H7 (cell line): ENCODE data around the gene PLEKHG4B. TPM values are rescaled to one million over a fixed set of nuclear protein-coding genes. Genes with fewer than 3 reads are reported as not detected.

Source experiments
- DNase-seq: peaks from one replicate; pipeline ENCODE4 v3.0.0; 2012
- H3K27me3 ChIP-seq: 2 replicates; pipeline ENCODE4 v1.6.0; 2011; ENCODE audit warnings: mild to moderate bottlenecking, low read length; ENCODE audit not compliant: control insufficient read depth, insufficient read depth
- H3K36me3 ChIP-seq: replicated peaks from 2 replicates; pipeline ENCODE4 v1.5.1; 2011; ENCODE audit warnings: low read length; ENCODE audit not compliant: control insufficient read depth, insufficient read depth
- H3K4me3 ChIP-seq: 2 replicates; pipeline ENCODE4 v1.5.1; 2011; ENCODE audit warnings: low read depth, mild to moderate bottlenecking, control low read depth, low read length, moderate library complexity; ENCODE audit not compliant: insufficient read depth
- total RNA-seq: library from RNA; depleted of rRNA; stranded (reverse); fragments of >200 nt; shearing (Covaris generic); gene quantifications from 2 replicates; pipeline ENCODE4 v1.2.3, GENCODE V29; 2014

Gene PLEKHG4B
- total RNA-seq, 1 experiment from 2014 or later, result 34.1 TPM

DNA sequence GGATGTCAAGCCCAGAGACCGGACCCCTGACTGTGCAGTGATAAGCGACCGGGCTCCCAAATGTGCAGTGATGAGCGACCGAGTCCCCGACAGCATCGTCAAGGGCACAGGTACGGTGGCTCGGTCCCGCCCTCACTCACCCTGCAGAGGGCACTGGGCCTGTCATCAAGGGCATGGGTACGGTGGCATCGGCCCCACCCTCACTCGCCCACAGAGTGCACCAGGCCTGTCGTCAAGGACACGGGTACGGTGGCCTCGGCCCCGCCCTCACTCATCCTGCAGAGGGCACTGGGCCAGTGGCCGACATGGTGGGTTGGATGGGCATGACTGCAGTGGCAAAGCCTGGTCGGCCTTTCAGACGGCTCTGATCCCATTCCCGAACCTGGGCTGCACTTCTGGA lies 89.6 kb downstream of the PLEKHG4B start:
- Histone ChIP-seq H3K27me3 (no peaks in the 10 kb centered on the region), H3K36me3 (peaks cover 6% of the 10 kb centered on the region), H3K4me3 (no peak overlapping the region)
- no peak for DNase-seq

DNA sequence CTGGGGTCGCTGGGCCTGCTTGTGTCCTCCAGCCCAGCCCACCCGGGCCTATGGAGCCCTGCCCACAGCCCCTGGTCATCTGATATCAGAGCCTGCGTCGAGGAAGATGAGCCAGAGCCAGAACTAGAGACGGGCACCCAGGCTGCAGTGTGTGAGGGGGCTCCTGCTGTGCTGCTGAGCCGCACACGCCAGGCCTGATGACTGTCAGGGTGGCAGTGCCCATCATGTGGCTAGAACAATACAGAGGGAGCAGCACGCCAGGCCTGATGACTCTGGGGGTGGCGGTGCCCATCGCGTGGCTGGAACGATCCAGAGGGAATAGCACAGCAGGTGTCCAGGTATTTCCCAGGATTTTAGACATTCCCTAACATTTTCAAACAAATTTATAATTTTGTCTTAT lies 90.2 kb downstream of the PLEKHG4B start:
- no peak for DNase-seq
- Histone ChIP-seq H3K27me3 (no peaks in the 10 kb centered on the region), H3K36me3 (peaks cover 6% of the 10 kb centered on the region), H3K4me3 (no peak overlapping the region)

DNA sequence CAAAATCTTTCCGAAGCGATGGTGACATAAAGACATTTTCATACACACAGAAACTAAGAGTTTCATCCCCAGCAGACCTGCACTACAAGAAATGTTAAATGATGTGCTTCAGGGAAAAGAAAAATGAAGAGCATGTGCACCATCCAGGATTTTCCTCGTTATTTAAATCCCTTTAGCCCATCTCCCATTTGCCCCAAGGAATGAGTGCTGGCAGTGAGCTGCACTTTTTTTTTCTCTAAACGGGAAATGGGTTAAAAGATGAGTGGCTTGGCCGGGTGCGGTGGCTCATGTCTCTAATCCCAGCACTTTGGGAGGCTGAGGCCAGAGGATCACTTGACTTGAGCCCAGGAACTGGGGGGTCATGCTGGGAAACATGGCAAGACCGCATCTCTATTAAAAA lies 92.5 kb downstream of the PLEKHG4B start:
- peaks cover 6% of the 10 kb centered on the region for H3K36me3 ChIP-seq
- H3K27me3 ChIP-seq, result no peaks in the 10 kb centered on the region
- no peak overlapping the region for H3K4me3 ChIP-seq
- no peak for DNase-seq

DNA sequence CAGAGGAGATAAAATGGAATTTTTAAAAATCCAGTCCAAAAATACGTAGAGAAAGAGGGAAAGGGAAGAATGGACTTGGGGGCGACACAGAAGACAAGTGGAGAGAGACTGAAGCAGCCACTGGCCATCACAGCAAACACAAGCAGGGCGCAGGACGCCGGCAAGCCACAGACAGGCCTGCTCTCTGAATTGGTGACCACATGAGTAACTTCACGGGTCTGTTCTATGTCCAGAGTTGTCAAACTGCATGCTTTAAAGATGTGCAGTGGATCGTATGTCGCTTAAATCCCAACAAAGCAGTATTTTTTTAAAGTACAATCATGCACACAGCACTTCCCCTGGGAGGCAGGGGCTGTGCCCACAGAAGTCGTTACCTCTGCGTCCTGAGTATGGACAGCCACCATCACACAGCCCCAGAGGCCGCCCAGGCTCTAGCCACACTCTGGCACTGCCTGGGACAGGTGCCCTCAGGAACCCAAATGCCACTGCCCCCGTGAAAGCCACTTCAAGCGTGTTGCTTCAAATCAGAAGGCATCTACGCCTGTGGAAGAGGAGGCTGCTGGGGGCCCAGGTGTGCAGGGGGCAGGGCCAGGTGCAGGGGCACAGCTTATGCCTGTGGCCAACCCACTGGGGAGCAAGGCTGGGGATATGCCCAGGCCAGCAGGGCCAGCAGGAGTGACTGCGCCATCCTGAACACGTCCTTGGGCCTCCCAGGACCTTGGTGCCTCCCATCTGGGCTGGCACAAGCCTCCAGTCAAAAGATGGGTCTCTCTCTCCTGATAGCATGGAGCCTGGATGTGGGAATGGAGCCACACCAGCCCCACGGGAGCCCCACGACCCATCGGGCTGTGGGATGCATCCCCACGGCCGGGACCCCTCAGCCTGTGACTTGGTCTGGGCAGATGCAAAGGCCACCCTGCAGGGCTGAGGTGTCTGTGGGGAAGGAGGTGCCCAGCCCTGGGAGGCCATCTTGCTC lies 93.4 kb downstream of the PLEKHG4B start:
- Histone ChIP-seq H3K4me3 (no peak overlapping the region), H3K36me3 (peaks cover 6% of the 10 kb centered on the region), H3K27me3 (no peaks in the 10 kb centered on the region)
- no peak for DNase-seq

DNA sequence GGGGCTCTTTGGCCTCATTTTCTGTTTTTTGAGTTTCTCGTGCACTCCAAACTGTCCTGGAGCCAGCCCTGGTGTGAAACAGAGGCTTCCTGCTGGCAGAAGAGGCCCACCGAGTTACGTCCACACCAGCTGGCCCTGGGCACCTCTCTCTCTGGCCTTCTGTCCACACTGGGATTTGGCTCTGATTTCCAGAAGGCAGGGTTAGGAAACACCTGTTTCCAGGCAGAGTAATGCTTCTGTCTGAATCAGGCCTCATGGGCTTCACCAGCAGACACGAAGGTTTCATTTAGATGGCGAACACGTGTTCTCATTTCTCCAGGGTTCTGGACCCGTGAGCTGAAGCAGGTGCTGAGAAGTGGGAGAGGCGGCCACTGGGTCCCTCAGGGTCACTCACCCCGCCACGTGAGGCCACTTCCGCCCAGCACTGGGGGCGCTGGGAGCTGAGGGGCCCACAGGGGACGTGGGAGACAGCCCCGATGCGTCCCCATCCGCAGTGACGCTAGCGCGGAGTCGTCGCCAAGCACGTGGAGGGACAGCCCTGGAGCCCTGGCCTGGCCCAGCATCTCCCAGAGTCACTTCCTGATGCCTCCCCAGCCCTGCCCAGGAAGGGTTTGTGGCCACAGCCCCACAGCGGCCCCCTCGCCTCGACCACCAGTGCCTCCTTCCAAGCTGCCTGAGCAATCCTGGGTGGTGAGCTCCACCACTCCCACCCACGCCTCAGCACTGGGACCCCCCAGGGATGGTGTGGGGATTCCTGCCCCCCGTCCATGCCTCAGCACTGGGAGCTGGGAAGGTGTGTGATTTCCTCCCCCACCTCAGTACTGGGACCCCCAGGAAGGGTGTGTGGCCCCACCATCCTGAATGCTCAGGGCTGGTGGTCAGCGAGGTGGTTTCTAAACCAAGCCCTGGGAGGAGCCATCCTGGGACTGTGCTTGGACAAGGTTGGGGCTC lies 94.4 kb downstream of the PLEKHG4B start:
- DNase-seq, result no peak
- Histone ChIP-seq H3K27me3 (no peaks in the 10 kb centered on the region), H3K4me3 (no peak overlapping the region), H3K36me3 (peaks cover 4% of the 10 kb centered on the region)

DNA sequence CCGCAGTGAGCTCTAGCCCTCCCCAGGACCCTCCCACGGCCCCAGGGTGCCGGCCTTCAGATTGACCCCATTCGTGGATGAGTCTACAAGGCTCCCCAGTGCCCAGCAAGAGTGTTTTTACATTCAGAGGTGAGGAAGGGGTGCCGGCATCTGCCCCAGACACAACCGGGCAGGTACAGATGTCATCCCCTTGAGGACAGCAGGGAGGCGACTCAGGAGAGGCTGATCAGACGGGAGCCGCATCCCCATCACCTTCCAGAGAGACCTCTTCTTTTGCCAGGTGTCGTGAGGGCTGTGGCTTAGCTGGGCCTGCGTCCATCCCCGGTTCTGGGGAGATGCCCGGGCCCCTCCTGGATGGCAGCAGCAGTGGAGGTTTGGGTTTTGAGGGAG lies 95.1 kb downstream of the PLEKHG4B start:
- DNase-seq, result no peak
- H3K27me3 ChIP-seq, result no peaks in the 10 kb centered on the region
- no peak overlapping the region for H3K4me3 ChIP-seq
- H3K36me3 ChIP-seq, result 0 out of 2 replicates have a peak, but pooled peaks cover 2% of the 10 kb centered on the region

DNA sequence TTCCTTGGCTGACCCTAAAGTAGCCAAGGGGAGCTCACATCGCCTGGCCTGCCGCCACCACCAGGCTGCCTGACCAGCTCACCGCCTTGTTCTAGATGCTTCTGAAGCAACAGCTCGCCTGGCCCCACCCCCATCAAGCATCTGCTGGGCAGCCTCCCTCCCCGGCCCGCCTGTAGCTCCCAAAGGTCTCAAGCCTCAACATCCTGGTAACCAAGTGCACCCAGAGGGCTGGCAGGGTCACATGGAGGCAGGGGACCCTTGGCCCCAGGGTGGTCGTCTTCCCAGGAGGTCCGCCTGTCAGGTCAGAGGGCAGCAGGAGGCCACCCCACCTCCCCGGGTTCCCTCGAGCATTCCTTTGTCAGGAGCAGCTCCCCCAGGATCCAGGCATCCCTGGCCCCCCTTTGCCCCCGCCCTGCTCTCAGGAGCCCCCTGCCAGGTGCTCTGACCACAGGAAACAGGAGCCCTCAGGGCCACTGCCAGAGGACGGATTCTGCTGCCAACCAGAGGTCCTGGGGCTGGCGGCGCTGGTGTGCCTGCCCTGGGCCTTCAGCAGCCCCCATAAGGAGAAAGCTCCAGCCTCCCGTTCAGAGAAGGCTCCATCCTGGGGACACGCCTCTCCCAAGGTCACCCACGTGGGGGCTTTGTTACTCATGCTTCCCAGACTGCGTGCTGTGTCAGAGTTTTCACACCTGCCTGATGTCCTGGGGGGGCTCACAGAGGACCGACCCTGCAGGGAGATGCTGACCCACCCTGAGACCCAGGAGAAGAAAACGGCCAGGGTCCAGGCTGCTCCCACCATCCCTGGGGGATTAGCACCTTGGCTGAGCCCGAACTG lies 95.9 kb downstream of the PLEKHG4B start:
- H3K36me3 ChIP-seq, result no peaks in the 10 kb centered on the region
- H3K27me3 ChIP-seq, result no peaks in the 10 kb centered on the region
- H3K4me3 ChIP-seq, result no peak overlapping the region
- peak; percentile 68 for DNase-seq

DNA sequence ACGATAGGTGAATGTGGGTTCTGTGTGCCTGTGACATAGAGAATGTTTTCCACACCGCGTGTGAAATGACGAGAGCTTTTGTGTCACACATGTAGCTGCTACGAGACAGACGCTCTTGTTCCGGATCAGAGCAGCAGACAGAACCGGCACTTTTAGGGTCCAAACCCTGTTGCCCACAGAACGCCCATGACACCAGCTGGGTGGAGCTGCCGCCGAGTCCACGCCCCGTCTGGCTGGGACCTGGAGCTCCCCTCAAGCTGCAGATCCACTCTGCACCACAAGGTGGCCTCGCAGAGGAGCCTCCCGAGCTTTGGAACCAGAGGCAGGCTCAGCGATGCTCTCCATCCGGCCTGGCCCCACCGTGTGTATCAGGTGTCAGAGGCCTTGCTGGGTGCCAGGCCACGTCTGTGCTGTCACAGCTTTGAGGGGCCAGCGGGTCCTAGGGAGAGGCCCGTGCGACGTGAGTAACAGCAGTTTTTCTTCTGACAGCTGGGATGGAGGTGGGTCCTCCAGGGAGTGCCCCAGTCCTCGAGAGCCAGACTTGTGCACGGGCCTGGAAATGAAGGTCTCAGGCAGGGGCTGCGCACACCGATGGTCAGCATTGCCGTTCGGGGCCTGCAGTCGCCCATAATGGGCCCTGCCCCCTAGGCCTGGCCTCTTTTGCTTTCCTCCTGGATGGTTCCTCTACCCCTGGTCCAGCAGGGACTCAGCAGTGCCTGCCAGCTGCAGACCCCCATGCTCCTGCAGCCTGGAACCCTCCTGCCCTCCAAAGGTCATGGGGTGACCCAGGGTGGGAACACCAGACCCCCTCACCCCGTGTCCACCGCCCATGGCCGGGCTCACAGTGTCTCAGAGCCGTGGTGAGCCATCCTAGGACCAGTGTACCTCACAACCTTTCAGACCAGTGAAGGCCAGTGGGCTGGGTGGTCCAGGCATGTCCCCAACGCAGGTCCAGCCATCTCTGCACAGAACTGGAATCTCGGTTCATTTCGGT lies 96.8 kb downstream of the PLEKHG4B start:
- no peaks in the 10 kb centered on the region for H3K27me3 ChIP-seq
- no peaks in the 10 kb centered on the region for H3K36me3 ChIP-seq
- peak; percentile 98 for DNase-seq
- H3K4me3 ChIP-seq, result no peak overlapping the region

DNA sequence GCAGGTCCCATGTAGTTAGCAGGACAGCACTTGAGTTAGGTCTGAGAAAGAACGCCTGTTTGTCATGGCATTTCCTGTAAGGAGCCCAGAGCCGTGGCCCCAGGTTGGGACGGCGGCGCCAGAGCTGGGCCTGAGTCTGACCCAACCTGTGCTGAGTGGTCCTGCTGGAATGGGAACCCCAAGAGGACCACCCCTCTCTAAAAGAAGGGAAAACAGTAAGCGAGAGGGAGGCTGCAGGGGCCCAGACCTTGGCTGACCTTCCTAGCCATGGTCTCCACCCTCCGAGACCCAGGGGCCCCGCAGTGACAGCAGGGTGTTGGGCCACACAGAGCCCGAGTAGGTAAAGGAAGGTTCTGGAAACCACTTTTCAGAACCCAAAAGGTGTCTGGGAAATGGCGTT lies 97.5 kb downstream of the PLEKHG4B start:
- no peak for DNase-seq
- no peaks in the 10 kb centered on the region for H3K27me3 ChIP-seq
- H3K4me3 ChIP-seq, result no peak overlapping the region

DNA sequence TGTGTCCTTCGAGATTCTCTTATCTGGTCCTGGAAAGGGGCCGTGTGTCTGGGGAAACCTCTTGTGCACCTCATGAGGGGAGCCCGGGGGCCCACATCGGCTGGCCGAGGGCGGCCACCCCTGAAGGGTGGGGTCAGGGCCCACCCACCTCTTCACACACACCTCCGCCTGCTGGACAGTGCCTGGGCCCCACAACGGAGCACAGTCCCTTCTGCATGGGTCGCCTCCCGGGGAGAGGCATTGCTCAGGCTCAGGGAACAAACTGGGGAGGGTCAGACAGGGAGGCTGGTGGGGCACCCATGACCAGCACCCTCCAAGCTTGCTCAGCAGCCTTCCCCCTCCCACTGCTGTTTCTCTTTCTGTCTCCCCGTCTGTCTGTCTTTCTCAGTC lies 98.0 kb downstream of the PLEKHG4B start:
- H3K27me3 ChIP-seq, result no peaks in the 10 kb centered on the region
- no peaks in the 10 kb centered on the region for H3K36me3 ChIP-seq
- H3K4me3 ChIP-seq, result no peak overlapping the region
- peak; percentile 63 for DNase-seq

More for the DNA sequence above, 97.5 kb downstream of the PLEKHG4B start:
- no peaks in the 10 kb centered on the region for H3K36me3 ChIP-seq

DNA sequence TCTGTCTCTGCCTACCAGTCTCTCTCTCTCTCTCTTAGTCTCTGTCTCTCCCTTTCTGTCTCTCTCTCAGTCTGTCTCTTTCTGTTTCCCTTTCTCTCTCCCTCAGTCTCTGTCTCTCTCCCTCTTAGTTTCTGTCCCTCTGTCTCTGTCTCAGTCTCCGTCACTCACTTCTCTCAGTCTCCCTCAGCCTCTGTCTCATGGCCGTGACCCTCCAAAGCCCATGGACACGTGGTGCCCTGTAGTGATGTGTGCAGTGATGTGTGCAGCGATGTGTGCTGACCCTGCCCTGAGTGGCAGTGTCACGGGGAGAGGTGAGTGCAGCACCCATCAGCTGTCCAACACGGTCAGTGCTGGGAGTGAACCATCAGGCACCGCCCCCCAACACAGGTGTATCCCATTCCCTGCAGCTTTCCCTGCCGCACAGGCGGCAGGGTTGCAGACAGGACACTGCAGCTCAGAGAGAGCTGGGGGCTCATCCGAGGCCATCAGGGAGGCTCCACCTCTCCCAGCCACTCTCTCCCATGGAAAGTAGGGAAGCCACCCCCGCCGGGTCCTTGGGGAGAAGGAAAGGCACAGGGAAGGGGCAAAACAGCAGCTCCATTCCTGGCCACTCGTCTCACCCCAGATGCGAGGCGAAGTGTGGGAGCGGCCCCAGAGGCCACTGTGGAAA lies 98.5 kb downstream of the PLEKHG4B start:
- DNase-seq, result peak; percentile 62
- Histone ChIP-seq H3K36me3 (no peaks in the 10 kb centered on the region), H3K4me3 (no peak overlapping the region), H3K27me3 (no peaks in the 10 kb centered on the region)

DNA sequence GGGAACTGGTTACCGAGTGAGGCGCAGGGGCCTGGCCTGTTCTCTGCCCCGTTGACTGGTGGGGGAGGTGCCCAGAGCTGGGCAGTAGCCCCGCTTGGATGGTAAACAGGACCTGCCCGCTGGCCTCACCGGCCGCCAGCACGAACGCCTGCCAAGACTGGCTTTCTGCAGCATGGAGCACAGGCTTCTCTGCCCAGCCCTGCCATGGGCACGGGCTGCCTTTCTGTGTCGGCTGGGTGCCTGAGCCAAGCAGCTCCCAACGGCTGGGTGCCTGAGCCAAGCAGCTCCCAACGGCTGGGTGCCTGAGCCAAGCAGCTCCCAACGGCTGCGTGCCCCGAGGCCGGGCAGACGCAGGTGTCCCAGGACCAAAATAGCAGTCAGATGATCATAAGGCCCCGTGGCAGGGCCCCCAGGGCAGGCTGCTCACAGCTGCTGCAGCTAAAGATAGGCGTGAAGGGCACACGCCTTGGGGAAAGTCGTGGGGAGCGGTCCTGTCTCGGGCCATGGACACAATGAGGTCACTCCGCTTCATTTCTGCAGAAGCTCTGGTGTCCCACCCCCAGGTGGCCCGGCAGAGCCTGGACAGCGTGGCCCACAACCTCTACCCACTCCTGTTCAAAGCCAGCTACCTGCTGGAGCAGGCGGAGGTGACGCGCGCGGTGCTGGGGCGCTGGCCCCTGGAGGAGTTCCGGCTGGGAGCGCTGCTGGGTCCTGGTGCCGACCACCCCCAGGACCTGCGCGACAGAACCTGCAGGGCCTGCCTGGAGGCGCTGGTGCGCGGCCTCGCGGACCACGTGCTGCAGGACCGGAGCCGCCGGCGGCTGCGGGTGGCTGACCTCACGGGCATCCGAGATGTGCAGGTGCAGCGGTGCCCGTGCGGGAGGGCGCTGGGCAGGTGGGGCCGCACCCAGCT lies 99.3 kb downstream of the PLEKHG4B start, which contains the start of gene LRRC14B:
Gene LRRC14B, plus strand, starts transcription at position 460 of the 913 bp plus-strand sequence. Its CDS starts 44 bp downstream, at position 504.
- peak; percentile 69 for DNase-seq
- Histone ChIP-seq H3K4me3 (no peak within 1 kb of the TSS), H3K36me3 (no peaks in the 10 kb centered on the region), H3K27me3 (no peaks in the 10 kb centered on the region)
